RKO (cell line): ENCODE data around the gene PHLPP1.
"Not testable (repeated sequence)": the region's sequence is repeated elsewhere in the genome, so short reads cannot be mapped to it uniquely, and the experiment has no call there.

ENCODE experiments used
- DNase-seq: peaks from one replicate; pipeline ENCODE4 v3.0.0-alpha.2; 2016; ENCODE audit warnings: low spot score

PHLPP1 gene

GRCh38 chr18:62773691-62774090, 58.4 kb downstream of the PHLPP1 start:
- no peak for DNase-seq

GRCh38 chr18:62776024-62776570, 60.8 kb downstream of the PHLPP1 start:
- DNase-seq, result no peak

- DNase-seq, result peak; percentile 8
Observed at GRCh38 chr18:62777814-62778213, 62.5 kb downstream of the PHLPP1 start.

- DNase-seq, result peak; percentile 28
Observed at GRCh38 chr18:62778976-62779869, 63.9 kb downstream of the PHLPP1 start.

GRCh38 chr18:62781262-62781661, 65.9 kb downstream of the PHLPP1 start:
- DNase-seq, result no peak

- peak; percentile 29 for DNase-seq
Observed at GRCh38 chr18:62781893-62782292, 66.6 kb downstream of the PHLPP1 start.

- no peak for DNase-seq
Observed at GRCh38 chr18:62784338-62784965, 69.1 kb downstream of the PHLPP1 start.

GRCh38 chr18:62784966-62785413, 69.6 kb downstream of the PHLPP1 start:
- DNase-seq, result no peak

- DNase-seq, result no peak
Observed at GRCh38 chr18:62786689-62787088, 71.3 kb downstream of the PHLPP1 start.

- DNase-seq, result no peak
Observed at GRCh38 chr18:62788111-62788510, 72.8 kb downstream of the PHLPP1 start.

- no peak for DNase-seq
Observed at GRCh38 chr18:62788876-62789275, 73.5 kb downstream of the PHLPP1 start.

GRCh38 chr18:62790871-62791772, 75.8 kb downstream of the PHLPP1 start:
- DNase-seq, result no peak

GRCh38 chr18:62792016-62792415, 76.7 kb downstream of the PHLPP1 start:
- DNase-seq, result no peak

- DNase-seq, result no peak
Observed at GRCh38 chr18:62795813-62796212, 80.5 kb downstream of the PHLPP1 start.

- DNase-seq, result no peak
Observed at GRCh38 chr18:62796216-62796621, 80.9 kb downstream of the PHLPP1 start.

- no peak for DNase-seq
Observed at GRCh38 chr18:62797329-62797728, 82.0 kb downstream of the PHLPP1 start.

- no peak for DNase-seq
Observed at GRCh38 chr18:62799977-62800376, 84.6 kb downstream of the PHLPP1 start.

GRCh38 chr18:62802523-62802922, 87.2 kb downstream of the PHLPP1 start:
- DNase-seq, result no peak

- DNase-seq, result no peak
Observed at GRCh38 chr18:62807396-62807795, 92.1 kb downstream of the PHLPP1 start.

GRCh38 chr18:62808123-62808522, 92.8 kb downstream of the PHLPP1 start:
- DNase-seq, result no peak

GRCh38 chr18:62809445-62809844, 94.1 kb downstream of the PHLPP1 start:
- DNase-seq, result not testable (repeated sequence)

GRCh38 chr18:62809900-62810299, 94.6 kb downstream of the PHLPP1 start:
- DNase-seq, result no peak
